ENCODE data around the gene KRTAP10-6.

GRCh38 chr21:44625756-44626155 lies 33.5 kb upstream of the KRTAP10-6 start:
- TF ChIP-seq EP300 (IDR thresholded peaks at IDR 0.05; ENCODE audit: borderline replicate concordance), result no peak
- no peak for TF ChIP-seq MAX (IDR thresholded peaks at IDR 0.05)
- TF ChIP-seq REST (IDR thresholded peaks at IDR 0.05; ENCODE audit: low read depth), result no peak
- no peak for TF ChIP-seq EGR1 (IDR thresholded peaks at IDR 0.05)
- no peak for TF ChIP-seq NFIC (IDR thresholded peaks at IDR 0.05)
- TF ChIP-seq CEBPB (IDR thresholded peaks at IDR 0.05), result no peak
- no peak for TF ChIP-seq FOXM1 (IDR thresholded peaks at IDR 0.05; ENCODE audit: borderline replicate concordance, low read depth)
- no peak for TF ChIP-seq RAD21 (IDR thresholded peaks at IDR 0.05; ENCODE audit: low read depth)
- no peak for TF ChIP-seq TAF1 (IDR thresholded peaks at IDR 0.05; ENCODE audit: low read depth)
- no peak for TF ChIP-seq TCF12 (IDR thresholded peaks at IDR 0.05; ENCODE audit: low read depth)
- TF ChIP-seq YY1 (IDR thresholded peaks at IDR 0.05; ENCODE audit: low read depth), result no peak
- TF ChIP-seq ZBTB7A (IDR thresholded peaks at IDR 0.05; ENCODE audit: low read depth), result no peak
- TF ChIP-seq TEAD4 (IDR thresholded peaks at IDR 0.05), result no peak

Data from Ishikawa (cell line).